Left ventricle myocardium inferior (tissue), 1 donor: ENCODE data around the gene CEP350. TPM values are rescaled to one million over a fixed set of nuclear protein-coding genes. Genes with fewer than 3 reads are reported as not detected.

Experiments
- DNase-seq: peaks from one replicate; pipeline ENCODE4 v3.0.0-alpha.2; 2020
- H3K27ac ChIP-seq: fragments of 200-600 bp; replicated peaks from 2 replicates; pipeline ENCODE4 v1.8.0; 2021
- H3K27me3 ChIP-seq: fragments of 200-600 bp; 2 replicates; pipeline ENCODE4 v1.8.0; 2021; ENCODE audit warnings: low read depth
- H3K36me3 ChIP-seq: fragments of 200-600 bp; 2 replicates; pipeline ENCODE4 v1.8.0; 2021
- H3K4me1 ChIP-seq: fragments of 200-600 bp; 2 replicates; pipeline ENCODE4 v1.8.0; 2021
- H3K4me3 ChIP-seq: fragments of 200-600 bp; 2 replicates; pipeline ENCODE4 v1.8.0; 2021; ENCODE audit warnings: mild to moderate bottlenecking, moderate library complexity
- H3K9me3 ChIP-seq: fragments of 200-600 bp; replicated peaks from 2 replicates; pipeline ENCODE4 v1.8.0; 2021
- intact Hi-C: fragments of 100-400 bp; cut with micrococcal nuclease; formaldehyde crosslinking; loops from one replicate; pipeline ENCODE4 v1.11.0; 2022
- total RNA-seq: library from RNA; stranded (reverse); fragmentation: NEBNext Ultra II Directional; extraction: Animal tissue kit (Norgen Biotek cat#: 25700); gene quantifications from one replicate; pipeline ENCODE4 v1.2.1, GENCODE V29; 2021
- TF ChIP-seq, protein P1 (sequence below): fragments of 200-600 bp; IDR thresholded peaks from 2 replicates; pipeline ENCODE4 v1.8.0; 2021; ENCODE audit warnings: antibody characterized with exemption, mild to moderate bottlenecking, borderline replicate concordance
- donor health status: DM: no; HTN: yes; CAD: no; lungs with severe emphysema.

The CEP350 gene
- total RNA-seq, 1 donor from 2014 or later = 34.7 TPM

DNA sequence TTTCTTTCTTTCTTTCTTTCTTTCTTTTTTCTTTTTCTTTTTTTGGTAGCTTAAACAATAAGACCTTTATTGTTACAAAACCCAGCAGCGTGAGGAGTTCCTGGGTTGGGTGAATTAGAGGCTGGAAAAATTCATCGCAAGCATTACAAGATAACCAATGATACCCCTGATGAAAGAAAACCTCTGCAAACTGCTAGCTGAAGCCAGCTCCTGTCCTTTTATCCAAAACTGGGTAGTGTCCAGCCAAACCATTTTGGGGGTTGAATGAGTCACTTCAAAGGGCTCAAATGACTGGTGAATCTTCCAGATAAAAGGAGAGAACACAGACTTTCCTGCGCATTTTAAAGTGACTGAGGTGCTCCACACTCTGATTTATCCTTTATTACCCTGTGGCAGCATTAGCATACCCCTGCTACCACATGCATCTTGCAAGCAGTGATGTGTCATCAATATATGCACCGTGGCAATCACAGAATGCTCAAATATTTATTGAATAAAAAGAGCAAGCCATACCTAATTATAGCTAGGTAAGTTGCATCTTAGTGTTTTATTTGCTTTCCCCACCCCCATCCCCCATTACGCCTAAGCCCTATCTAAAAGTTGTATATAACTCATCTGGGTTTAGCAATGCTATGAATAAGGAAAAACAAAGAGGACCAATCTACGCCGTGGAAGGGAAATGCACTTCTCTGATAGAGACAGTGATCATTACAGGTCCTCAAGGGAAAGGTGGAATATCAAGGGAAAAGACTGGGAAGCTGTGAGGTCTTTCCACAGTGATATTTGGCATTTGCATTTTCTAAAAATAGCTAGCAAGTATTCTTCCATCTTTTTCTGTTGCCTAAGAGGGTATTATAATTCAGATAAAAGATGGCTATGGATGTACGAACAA is 32.4 kb upstream of the CEP350 start:
- Histone ChIP-seq H3K27me3 (no peaks in the 10 kb centered on the region), H3K27ac (no peak overlapping the region), H3K4me3 (no peak overlapping the region), H3K9me3 (no peaks in the 10 kb centered on the region), H3K36me3 (peaks cover 42% of the 10 kb centered on the region), H3K4me1 (peaks cover 10% of the 10 kb centered on the region)
- TF ChIP-seq, protein P1, sequence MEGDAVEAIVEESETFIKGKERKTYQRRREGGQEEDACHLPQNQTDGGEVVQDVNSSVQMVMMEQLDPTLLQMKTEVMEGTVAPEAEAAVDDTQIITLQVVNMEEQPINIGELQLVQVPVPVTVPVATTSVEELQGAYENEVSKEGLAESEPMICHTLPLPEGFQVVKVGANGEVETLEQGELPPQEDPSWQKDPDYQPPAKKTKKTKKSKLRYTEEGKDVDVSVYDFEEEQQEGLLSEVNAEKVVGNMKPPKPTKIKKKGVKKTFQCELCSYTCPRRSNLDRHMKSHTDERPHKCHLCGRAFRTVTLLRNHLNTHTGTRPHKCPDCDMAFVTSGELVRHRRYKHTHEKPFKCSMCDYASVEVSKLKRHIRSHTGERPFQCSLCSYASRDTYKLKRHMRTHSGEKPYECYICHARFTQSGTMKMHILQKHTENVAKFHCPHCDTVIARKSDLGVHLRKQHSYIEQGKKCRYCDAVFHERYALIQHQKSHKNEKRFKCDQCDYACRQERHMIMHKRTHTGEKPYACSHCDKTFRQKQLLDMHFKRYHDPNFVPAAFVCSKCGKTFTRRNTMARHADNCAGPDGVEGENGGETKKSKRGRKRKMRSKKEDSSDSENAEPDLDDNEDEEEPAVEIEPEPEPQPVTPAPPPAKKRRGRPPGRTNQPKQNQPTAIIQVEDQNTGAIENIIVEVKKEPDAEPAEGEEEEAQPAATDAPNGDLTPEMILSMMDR = no peak
- DNase-seq = no peak
- intact Hi-C loops = no loop called here

DNA sequence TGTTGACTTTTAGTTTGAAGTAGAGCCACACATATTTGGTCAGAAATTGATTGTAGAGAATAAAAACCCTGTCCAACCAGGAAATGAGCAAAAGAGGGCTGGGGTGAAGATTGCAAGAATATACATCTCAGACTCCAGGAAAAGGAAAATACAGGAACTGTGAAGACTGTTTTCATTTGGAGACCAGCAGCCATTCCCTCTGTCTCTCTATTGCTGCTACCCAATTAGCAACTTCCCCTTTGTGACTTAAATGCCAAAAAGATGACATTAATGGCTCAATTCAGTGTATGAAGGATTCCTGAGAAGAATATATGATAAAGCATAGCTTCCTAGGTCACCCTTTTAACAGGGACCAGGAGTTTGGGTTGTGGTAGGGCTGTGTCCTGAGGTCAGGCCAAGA is 31.6 kb upstream of the CEP350 start:
- Histone ChIP-seq H3K4me3 (no peak overlapping the region), H3K9me3 (no peaks in the 10 kb centered on the region), H3K36me3 (peaks cover 34% of the 10 kb centered on the region), H3K4me1 (peaks cover 10% of the 10 kb centered on the region), H3K27ac (no peak overlapping the region), H3K27me3 (no peaks in the 10 kb centered on the region)
- intact Hi-C loops = no loop called here
- TF ChIP-seq, protein P1 = no peak
- no peak for DNase-seq

DNA sequence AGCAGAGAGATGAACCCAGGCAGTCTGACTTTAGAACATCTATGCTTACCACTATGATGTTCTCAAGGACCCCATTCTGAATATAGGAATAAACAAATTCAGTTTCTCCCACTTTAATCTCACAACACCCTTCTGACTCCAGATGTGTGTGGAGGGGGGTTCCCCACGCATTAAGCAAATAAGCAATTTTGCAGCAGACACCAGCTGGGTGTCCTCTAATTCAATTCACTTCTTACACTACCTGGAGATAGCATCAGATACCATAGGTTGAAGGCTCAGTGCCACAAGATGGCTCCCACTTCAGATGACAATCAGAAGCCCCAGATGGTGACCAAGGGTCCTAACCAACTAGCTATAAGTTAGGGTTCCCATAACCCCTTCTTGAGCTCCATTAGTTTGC is 30.3 kb upstream of the CEP350 start:
- Histone ChIP-seq H3K4me1 (peaks cover 10% of the 10 kb centered on the region), H3K4me3 (no peak overlapping the region), H3K9me3 (no peaks in the 10 kb centered on the region), H3K27ac (no peak overlapping the region), H3K27me3 (no peaks in the 10 kb centered on the region), H3K36me3 (peaks cover 23% of the 10 kb centered on the region)
- DNase-seq = no peak
- TF ChIP-seq, protein P1 = no peak
- intact Hi-C loops = no loop called here

DNA sequence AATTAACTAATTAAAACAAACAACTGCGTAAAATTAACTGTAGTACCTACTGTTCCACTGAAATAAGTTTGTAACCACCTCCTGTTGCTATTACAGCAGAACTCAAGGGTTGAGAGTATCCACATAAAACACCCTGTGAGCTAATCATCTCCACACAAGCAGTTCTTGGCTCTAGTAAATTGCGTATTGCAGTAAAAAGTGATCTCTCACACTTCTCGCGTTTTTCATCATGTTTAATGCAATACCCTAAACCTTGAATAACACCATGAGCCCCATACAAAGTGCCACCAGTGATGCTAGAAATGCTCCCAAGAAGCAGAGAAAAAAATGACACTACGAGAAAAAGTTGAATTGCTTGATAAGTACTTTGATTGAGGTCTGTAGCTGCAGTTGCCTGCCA is 29.3 kb upstream of the CEP350 start:
- TF ChIP-seq, protein P1 = no peak
- Histone ChIP-seq H3K4me1 (peaks cover 13% of the 10 kb centered on the region), H3K36me3 (peaks cover 14% of the 10 kb centered on the region), H3K9me3 (no peaks in the 10 kb centered on the region), H3K4me3 (no peak overlapping the region), H3K27me3 (no peaks in the 10 kb centered on the region), H3K27ac (no peak overlapping the region)
- intact Hi-C loops = no loop called here
- DNase-seq = no peak

DNA sequence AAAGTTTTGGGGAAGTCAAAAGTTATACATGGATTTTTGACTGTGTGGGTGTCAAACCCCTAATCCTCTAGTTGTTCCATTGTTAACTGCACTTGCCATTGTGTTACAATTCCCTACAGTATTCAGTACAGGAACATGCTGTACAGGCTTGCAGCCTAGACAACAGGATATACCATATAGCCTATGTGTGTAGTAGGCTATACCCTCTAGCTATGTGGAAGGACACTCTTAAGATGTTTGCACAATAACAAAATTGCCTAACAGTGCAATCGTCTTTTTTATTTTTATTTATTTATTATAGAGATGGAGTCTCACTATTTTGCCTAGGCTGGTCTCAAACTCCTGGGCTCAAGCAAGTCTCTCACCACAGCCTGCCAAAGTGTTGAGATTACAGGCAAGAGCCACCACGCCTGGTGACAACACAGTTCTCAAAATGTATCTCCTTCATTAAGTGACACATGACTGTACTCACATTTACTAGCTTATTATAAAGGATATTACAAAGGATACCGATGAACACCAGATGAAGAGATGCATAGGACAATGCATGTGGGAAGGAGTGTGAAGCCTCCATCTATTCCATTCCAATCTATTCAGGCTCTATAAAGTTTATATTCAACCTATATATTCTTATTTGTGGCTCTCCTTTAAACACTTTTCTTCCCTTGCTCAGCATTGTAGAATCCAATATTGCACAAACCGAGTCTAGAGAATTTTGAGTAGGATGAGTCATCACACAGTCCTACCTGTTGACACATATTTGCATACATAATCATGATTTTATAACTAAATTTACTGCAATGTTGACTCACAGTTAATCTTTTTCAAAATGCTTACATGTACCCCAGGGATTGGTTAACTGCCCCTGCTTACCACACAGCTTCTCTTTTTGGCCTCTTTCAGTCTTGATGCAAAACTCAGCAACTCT is 28.4 kb upstream of the CEP350 start:
- DNase-seq = no peak

More for the DNA sequence above, 28.4 kb upstream of the CEP350 start:
- no peak overlapping the region for H3K4me3 ChIP-seq
- H3K27me3 ChIP-seq = no peaks in the 10 kb centered on the region
- H3K9me3 ChIP-seq = no peaks in the 10 kb centered on the region
- peaks cover 20% of the 10 kb centered on the region for H3K4me1 ChIP-seq
- TF ChIP-seq, protein P1 = no peak
- intact Hi-C loops = no loop called here
- H3K27ac ChIP-seq = no peak overlapping the region
- H3K36me3 ChIP-seq = peaks cover 5% of the 10 kb centered on the region
